Sigmoid colon (tissue), 4 donors: Measurements from ENCODE around the gene GPBP1.

Experiments
- EP300 ChIP-seq, 4 donors: sonication (generic); formaldehyde crosslinking; IDR thresholded peaks; one replicate each; pipeline ENCODE4 v1.6.1; 2017; ENCODE audit warnings: antibody characterized with exemption in 4 of 4
- POLR2A ChIP-seq, 2 donors: fragments of 450-650 bp; IDR thresholded peaks; one replicate each; pipeline ENCODE4 v1.6.1; 2016; ENCODE audit warnings: antibody characterized with exemption in 2 of 2, mild to moderate bottlenecking in 2 of 2, moderate library complexity in 2 of 2
- POLR2AphosphoS5 ChIP-seq, 4 donors: sonication (generic); formaldehyde crosslinking; IDR thresholded peaks; one replicate each; pipeline ENCODE4 v1.6.1; 2017; ENCODE audit warnings: antibody characterized with exemption in 4 of 4
- TF ChIP-seq, protein P1 (sequence below), 4 experiments: fragments of 450-650 bp in 3 of 4; fragments of 200-600 bp in 1 of 4; IDR thresholded peaks; one replicate each; pipeline ENCODE4 v1.5.1; 2016 to 2019; ENCODE audit warnings: antibody characterized with exemption in 4 of 4, mild to moderate bottlenecking in 3 of 4, moderate library complexity in 2 of 4

- TF ChIP-seq, protein P1, sequence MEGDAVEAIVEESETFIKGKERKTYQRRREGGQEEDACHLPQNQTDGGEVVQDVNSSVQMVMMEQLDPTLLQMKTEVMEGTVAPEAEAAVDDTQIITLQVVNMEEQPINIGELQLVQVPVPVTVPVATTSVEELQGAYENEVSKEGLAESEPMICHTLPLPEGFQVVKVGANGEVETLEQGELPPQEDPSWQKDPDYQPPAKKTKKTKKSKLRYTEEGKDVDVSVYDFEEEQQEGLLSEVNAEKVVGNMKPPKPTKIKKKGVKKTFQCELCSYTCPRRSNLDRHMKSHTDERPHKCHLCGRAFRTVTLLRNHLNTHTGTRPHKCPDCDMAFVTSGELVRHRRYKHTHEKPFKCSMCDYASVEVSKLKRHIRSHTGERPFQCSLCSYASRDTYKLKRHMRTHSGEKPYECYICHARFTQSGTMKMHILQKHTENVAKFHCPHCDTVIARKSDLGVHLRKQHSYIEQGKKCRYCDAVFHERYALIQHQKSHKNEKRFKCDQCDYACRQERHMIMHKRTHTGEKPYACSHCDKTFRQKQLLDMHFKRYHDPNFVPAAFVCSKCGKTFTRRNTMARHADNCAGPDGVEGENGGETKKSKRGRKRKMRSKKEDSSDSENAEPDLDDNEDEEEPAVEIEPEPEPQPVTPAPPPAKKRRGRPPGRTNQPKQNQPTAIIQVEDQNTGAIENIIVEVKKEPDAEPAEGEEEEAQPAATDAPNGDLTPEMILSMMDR (IDR thresholded peaks at IDR 0.05) = no peak
- TF ChIP-seq POLR2AphosphoS5 (IDR thresholded peaks at IDR 0.05) (no peak), POLR2A (IDR thresholded peaks at IDR 0.05) (no peak), EP300 (IDR thresholded peaks at IDR 0.05) (no peak)
Measured at GRCh38 chr5:57307516-57307915, 133.7 kb downstream of the GPBP1 start.
